ENCODE data around the gene PRAMEF1.

GRCh38 chr1:12769031-12769430 is 22.2 kb upstream of the PRAMEF1 start:
- TF ChIP-seq CTCF (IDR thresholded peaks at IDR 0.05) (no peak), POLR2AphosphoS5 (IDR thresholded peaks at IDR 0.05) (no peak)

All from gastroesophageal sphincter (tissue), 3 donors.